HG02981 (cell line): Measurements from ENCODE around the gene PMIS2.

Experiments
- ATAC-seq: cut with Tn5 transposase; IDR thresholded peaks from one replicate; pipeline ENCODE4 v1.9.1; 2021; ENCODE audit warnings: mild to moderate bottlenecking, moderate library complexity; ENCODE audit not compliant: unreplicated experiment

PMIS2 gene

GRCh38 chr19:35585848-35586247, at the start of gene PMIS2:
PMIS2 (plus strand) TSS chr19:35586173; CDS start chr19:35586260, 87 bp downstream.
- ATAC-seq = no peak

- no peak for ATAC-seq
Observed at GRCh38 chr19:35539314-35539713, 46.7 kb upstream of the PMIS2 start.

GRCh38 chr19:35539850-35540249, 46.1 kb upstream of the PMIS2 start:
- ATAC-seq = no peak

- ATAC-seq = no peak
Observed at GRCh38 chr19:35540356-35540927, 45.5 kb upstream of the PMIS2 start.

DNA sequence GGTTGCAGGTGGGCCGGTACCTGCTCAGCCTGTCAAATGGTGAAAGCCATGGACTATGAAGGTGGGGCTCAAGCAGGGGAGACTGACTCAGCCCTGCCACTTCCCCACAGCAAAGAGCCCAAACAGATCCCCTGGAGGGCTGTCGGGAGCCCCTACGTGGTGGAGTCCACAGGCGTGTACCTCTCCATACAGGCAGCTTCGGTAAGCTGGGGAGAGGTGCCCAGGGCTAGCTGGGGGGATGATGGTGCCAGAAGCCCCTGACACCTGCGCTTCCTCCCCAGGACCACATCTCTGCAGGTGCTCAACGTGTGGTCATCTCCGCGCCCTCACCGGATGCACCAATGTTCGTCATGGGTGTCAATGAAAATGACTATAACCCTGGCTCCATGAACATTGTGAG, 43.8 kb upstream of the PMIS2 start:
- ATAC-seq = no peak

GRCh38 chr19:35543280-35544109, 42.5 kb upstream of the PMIS2 start:
- no peak for ATAC-seq

DNA sequence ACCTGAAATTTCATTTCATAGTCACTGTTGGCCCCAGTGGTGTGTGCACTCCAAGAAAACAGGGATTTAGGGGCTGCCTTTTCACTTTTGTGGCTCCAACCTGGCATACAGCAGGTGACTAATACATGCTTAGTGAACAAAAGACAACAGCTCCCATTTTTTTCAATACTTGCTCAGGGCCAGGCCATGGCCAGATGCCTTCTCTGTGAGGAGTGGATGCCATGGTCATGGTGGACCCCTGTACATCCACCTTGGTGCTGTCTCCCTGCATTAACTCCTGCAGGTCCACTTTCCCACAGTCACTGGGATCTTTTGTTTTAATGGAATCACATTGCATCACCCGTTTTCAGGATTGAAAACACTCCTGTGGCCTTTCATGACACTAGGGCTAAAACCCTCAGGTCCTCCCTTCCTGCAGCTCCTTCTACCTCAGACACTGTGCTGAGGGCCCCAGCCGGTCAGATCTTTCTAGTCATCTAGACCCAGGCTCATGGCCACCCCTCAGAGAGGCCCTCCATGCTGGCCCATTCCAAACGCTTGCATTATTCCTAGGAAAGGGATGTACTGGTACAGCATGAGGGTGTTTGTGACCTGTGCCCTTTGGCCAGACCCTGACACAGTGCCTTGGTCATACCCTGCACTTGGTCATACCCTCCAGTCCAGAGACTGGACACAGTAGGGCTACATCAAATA, 41.7 kb upstream of the PMIS2 start:
- ATAC-seq = no peak

GRCh38 chr19:35545001-35545854, 40.7 kb upstream of the PMIS2 start, which contains the start of gene TMEM147:
TMEM147 (plus strand) TSS chr19:35545626; CDS start chr19:35545740, 114 bp downstream.
- peak; percentile 72 for ATAC-seq

DNA sequence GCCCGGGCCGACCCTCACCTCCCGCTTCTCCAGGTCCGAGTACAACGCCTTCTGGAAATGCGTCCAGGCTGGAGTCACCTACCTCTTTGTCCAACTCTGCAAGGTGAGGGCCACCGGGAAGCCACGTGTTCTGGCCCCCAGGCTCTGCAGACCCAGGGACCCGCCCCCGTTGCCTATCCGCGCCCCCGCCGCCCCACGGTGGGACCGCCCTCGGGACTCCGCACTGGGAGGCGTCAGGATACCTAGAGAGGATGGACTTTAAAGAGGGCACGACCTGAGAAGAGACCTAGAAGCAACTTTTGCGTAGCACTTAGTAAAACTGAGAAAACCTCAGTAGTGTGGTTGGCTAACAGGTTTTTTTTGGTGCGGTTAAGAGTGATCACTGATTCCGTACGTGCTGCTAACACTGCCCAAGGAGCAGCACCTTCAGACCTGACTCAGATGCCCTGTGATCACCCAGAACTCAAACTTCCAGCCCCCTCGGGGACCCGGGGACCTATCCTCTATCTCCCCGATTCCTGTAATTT, 40.1 kb upstream of the PMIS2 start:
- peak; percentile 29 for ATAC-seq

GRCh38 chr19:35546532-35546931, 39.4 kb upstream of the PMIS2 start:
- ATAC-seq = no peak

- no peak for ATAC-seq
Observed at GRCh38 chr19:35549174-35549788, 36.7 kb upstream of the PMIS2 start.

DNA sequence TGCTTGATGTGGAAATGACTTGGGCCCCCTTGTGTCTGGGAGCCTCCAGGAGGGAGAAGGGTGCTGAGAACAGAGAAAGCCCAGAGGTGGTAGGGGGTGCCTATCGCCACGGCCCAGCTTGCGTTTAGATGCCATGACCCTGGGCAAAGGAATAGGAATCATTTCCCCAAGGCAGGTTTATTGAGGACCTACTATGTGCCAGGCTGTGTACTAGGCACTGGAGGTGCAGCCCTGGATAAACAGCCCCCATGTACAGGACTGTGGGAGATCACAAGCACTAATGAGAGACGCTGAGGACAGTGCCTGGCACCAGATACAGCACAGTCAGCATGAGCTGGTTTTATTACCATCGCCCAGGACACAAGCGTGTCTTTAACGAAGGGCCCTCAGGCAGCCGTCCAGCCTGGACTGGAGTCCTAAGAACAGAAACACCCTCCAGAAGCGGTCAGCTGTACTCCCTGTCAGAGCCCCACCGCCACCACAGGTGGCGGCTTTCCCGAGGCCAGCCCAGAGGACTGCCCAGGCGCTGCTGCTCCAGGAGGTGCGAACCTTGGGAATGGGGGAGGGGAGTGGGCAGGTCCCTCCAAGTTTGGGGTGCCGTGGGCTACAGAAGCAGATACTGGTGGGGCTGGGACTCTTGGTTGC, 36.0 kb upstream of the PMIS2 start:
- no peak for ATAC-seq

DNA sequence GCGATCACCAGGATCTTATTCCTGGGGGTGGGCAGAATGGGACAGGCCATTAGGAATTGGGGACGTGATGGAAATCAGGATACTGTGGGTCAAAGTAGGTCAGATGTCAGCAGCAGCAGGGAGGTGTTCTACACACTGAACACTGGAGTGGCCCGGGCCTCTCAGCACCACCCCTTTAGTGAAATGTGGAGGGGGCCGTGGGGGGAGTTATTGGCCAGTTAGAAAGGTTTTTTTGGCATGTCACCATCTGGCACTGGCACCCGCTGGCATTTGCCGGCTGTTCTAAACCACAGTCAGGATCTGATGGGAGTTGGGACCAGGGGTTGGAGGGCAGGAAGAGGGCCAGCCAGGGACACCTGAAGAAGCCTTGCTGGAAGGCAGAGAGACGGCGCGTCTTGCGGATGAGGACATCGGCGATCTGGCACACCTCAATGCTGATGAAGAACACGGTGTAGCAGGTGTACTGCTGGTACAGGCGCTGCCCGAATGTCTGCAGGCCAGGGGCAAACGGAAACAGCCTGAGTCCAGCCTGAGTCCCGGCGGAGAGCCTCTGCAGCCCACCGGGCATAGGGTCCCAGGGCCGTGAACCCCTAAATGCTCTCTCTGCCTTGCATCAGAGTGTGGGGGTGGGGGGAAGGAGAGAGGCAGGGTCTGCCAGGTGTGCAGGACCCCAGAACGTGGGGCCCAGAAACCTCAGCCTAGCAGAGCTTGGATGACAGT, 34.7 kb upstream of the PMIS2 start:
- ATAC-seq = no peak

GRCh38 chr19:35552534-35553384, 33.2 kb upstream of the PMIS2 start:
- no peak for ATAC-seq

GRCh38 chr19:35553385-35554000, 32.5 kb upstream of the PMIS2 start:
- no peak for ATAC-seq

DNA sequence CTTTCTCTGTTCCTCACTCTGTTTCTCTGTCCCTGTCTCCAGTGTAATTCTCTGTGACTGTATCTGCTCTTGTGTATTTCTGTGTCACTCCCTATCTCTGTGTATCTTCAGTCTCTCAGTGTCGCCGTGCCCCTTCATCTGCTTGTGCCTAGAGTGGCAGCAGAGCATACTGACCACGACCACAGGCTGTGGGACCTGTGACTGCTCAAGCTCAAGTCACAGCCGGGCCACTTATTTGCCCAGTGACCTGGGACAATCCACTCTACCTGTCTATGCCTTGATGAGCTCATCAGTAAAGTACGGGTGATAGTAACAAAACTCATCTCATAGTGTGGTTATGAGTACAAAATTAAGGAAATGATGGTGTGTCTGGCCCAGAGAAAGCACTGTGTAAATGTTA, 31.9 kb upstream of the PMIS2 start:
- ATAC-seq = no peak

DNA sequence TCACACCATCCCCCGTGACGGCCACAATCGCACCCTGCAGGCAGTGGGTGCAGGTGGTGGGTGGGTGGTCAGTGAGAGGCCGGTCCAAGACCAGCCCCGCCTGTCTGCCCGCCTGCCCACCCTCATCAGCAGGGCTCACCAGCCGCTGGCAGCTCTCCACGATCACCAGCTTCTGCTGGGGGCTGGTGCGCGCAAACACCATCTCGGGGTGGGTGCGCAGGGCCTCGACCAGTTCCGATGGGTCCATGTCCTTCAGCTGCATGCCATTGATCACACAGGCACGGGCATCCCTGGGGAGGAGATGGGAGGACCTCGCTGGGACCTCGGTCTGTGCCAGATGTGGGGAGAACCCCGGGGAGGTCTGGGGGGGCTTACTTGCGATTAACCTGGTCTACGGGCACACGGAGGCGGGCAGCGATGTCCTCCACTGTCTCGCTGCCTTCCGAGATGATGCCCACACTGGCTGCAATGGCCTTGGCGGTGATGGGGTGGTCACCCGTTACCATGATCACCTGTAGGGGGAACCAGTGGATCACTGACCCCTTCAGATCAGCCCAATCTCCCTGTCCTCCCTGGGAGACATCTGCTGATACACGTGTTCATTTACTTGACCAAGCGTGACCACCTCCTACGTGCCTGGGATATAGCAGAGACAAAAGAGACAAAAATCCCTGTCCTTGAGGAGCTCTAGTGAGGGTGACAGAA, 30.5 kb upstream of the PMIS2 start:
- ATAC-seq = no peak
